H1 (cell line): ENCODE results near the gene POLE3. TPM values are rescaled to one million over a fixed set of nuclear protein-coding genes. Genes with fewer than 3 reads are reported as not detected.

Experiments used
- CTCF ChIA-PET: fragments of 300-600 bp; sonication (Branson Sonifier 250); formaldehyde crosslinking; loops from one replicate; lab custom pipeline; 2021; ENCODE audit not compliant: partially characterized antibody; lab: Charles Lee
- POLR2A ChIA-PET: fragments of 300-600 bp; sonication (Branson Sonifier 250); formaldehyde crosslinking; loops from one replicate; lab custom pipeline; 2021; ENCODE audit warnings: inconsistent platforms; ENCODE audit not compliant: partially characterized antibody; lab: Charles Lee
- DNase-seq, 2 experiments: peaks; one replicate each; pipeline versions ENCODE4 v3.0.0 to v3.0.0-alpha.2; 2010 to 2022; ENCODE audit warnings: low spot score in 2 of 2, low read depth in 1 of 2, mixed read lengths in 1 of 2
- FAIRE-seq: peaks from 2 replicates; lab custom pipeline; 2011; peaks lifted over from hg19 to GRCh38; lab: Jason Lieb, UNC
- H2AFZ ChIP-seq: 2 replicates; pipeline ENCODE4 v1.8.1; 2012; ENCODE audit warnings: low read length, inconsistent platforms
- H2AK5ac ChIP-seq: 2 replicates; pipeline ENCODE4 v1.6.1; 2013; ENCODE audit warnings: low read depth, low read length
- H2BK120ac ChIP-seq: replicated peaks from 2 replicates; pipeline ENCODE3; 2013; ENCODE audit warnings: low read depth, low read length, inconsistent platforms
- H2BK12ac ChIP-seq: 2 replicates; pipeline ENCODE4 v1.6.1; 2013; ENCODE audit warnings: low read depth, low read length
- H2BK15ac ChIP-seq: 2 replicates; pipeline ENCODE4 v1.6.1; 2013; ENCODE audit warnings: low read length
- H2BK20ac ChIP-seq: 2 replicates; pipeline ENCODE4 v1.6.1; 2013; ENCODE audit warnings: low read length
- H2BK5ac ChIP-seq: 2 replicates; pipeline ENCODE4 v1.6.1; 2013; ENCODE audit warnings: low read depth, low read length
- H3K14ac ChIP-seq: 2 replicates; pipeline ENCODE4 v1.6.1; 2013; ENCODE audit warnings: inconsistent platforms; ENCODE audit not compliant: insufficient read length
- H3K18ac ChIP-seq: 2 replicates; pipeline ENCODE4 v1.6.1; 2013; ENCODE audit warnings: low read length; ENCODE audit errors: extremely low read depth
- H3K23ac ChIP-seq: 2 replicates; pipeline ENCODE4 v1.6.1; 2013; ENCODE audit warnings: inconsistent platforms; ENCODE audit not compliant: insufficient read length
- H3K23me2 ChIP-seq: 2 replicates; pipeline ENCODE4 v1.6.1; 2013; ENCODE audit warnings: low read depth, low read length
- H3K27ac ChIP-seq: 2 replicates; pipeline ENCODE4 v1.6.1; 2011; ENCODE audit warnings: low read depth, low read length, inconsistent platforms
- H3K27me3 ChIP-seq, 4 experiments: replicated peaks in 1 of 4; 1 replicate in 1 of 4; 2 replicates in 3 of 4; pipeline versions ENCODE4 v1.6.1 to v1.8.1; 2011 to 2013; ENCODE audit warnings: low read length in 3 of 4, mild to moderate bottlenecking in 3 of 4, inconsistent platforms in 2 of 4, mixed read lengths in 2 of 4, moderate library complexity in 1 of 4; ENCODE audit not compliant: control insufficient read depth in 3 of 4, insufficient read depth in 3 of 4; ENCODE audit errors: extremely low read depth in 1 of 4
- H3K36me3 ChIP-seq, 4 experiments: 2 replicates each; pipeline versions ENCODE4 v1.6.1 to v1.8.1; 2011 to 2013; ENCODE audit warnings: mild to moderate bottlenecking in 4 of 4, low read length in 3 of 4, moderate library complexity in 2 of 4, control low read depth in 1 of 4, inconsistent platforms in 1 of 4; ENCODE audit not compliant: insufficient read depth in 4 of 4, control insufficient read depth in 2 of 4
- H3K4ac ChIP-seq: replicated peaks from 2 replicates; pipeline ENCODE3; 2013; ENCODE audit warnings: low read length, low read depth, mixed read lengths, inconsistent platforms; ENCODE audit not compliant: insufficient read length
- H3K4me1 ChIP-seq, 4 experiments: replicated peaks in 1 of 4; 1 replicate in 1 of 4; 2 replicates in 3 of 4; pipeline versions ENCODE4 v1.6.1 to v1.8.1; 2011 to 2013; ENCODE audit warnings: low read length in 3 of 4, inconsistent platforms in 2 of 4, mixed read lengths in 1 of 4; ENCODE audit not compliant: insufficient read depth in 4 of 4, control insufficient read depth in 3 of 4
- H3K4me2 ChIP-seq, 2 experiments: 2 replicates each; pipeline versions ENCODE4 v1.6.1 to v1.8.1; 2011 to 2013; ENCODE audit warnings: low read depth in 2 of 2, low read length in 2 of 2, control low read depth in 1 of 2, inconsistent platforms in 1 of 2, mild to moderate bottlenecking in 1 of 2; ENCODE audit not compliant: insufficient read depth in 1 of 2
- H3K4me3 ChIP-seq, 4 experiments: fragments of 200-600, 300-600 bp in 1 of 4; sonication (generic), shearing (Covaris generic), sonication (Bioruptor Twin) in 1 of 4; 2 replicates each; pipeline versions ENCODE4 v1.5.1 to v1.8.1; 2011 to 2016; ENCODE audit warnings: low read length in 4 of 4, low read depth in 3 of 4, control low read depth in 2 of 4, inconsistent platforms in 2 of 4, mild to moderate bottlenecking in 2 of 4, mixed read lengths in 1 of 4, moderate library complexity in 1 of 4; ENCODE audit not compliant: insufficient read depth in 2 of 4; ENCODE audit errors: extremely low read depth in 1 of 4
- H3K56ac ChIP-seq: replicated peaks from 2 replicates; pipeline ENCODE3; 2013; ENCODE audit warnings: low read depth, mild to moderate bottlenecking, mixed read lengths, low read length, inconsistent platforms; ENCODE audit not compliant: insufficient read length
- H3K79me1 ChIP-seq: 2 replicates; pipeline ENCODE4 v1.6.1; 2013; ENCODE audit warnings: low read depth, low read length, control low read depth
- H3K79me2 ChIP-seq, 2 experiments: 2 replicates each; pipeline versions ENCODE4 v1.6.1 to v1.8.1; 2012 to 2013; ENCODE audit warnings: low read length in 2 of 2, mild to moderate bottlenecking in 2 of 2, inconsistent platforms in 1 of 2; ENCODE audit not compliant: insufficient read depth in 2 of 2, control insufficient read depth in 1 of 2
- H3K9ac ChIP-seq, 4 experiments: replicated peaks in 1 of 4; 1 replicate in 1 of 4; 2 replicates in 3 of 4; pipeline versions ENCODE4 v1.6.1 to v1.8.1; 2011 to 2013; ENCODE audit warnings: low read depth in 3 of 4, low read length in 3 of 4, control low read depth in 2 of 4, mild to moderate bottlenecking in 2 of 4, moderate library complexity in 2 of 4, inconsistent platforms in 1 of 4; ENCODE audit errors: extremely low read depth in 1 of 4
- H3K9me3 ChIP-seq, 2 experiments: 2 replicates each; pipeline versions ENCODE4 v1.6.1 to v1.8.1; 2012 to 2013; ENCODE audit warnings: mild to moderate bottlenecking in 2 of 2, moderate library complexity in 2 of 2, control low read depth in 1 of 2, inconsistent platforms in 1 of 2, low read depth in 1 of 2, low read length in 1 of 2, mixed read lengths in 1 of 2; ENCODE audit not compliant: insufficient read depth in 2 of 2
- H4K20me1 ChIP-seq, 2 experiments: replicated peaks in 1 of 2; 2 replicates each; pipeline versions ENCODE3 to v1.8.1; 2011 to 2013; ENCODE audit warnings: inconsistent platforms in 2 of 2, low read length in 2 of 2, mild to moderate bottlenecking in 1 of 2; ENCODE audit not compliant: insufficient read depth in 2 of 2, control insufficient read depth in 1 of 2
- H4K5ac ChIP-seq: 2 replicates; pipeline ENCODE4 v1.6.1; 2013; ENCODE audit warnings: low read length, low read depth, mixed read lengths, inconsistent platforms; ENCODE audit not compliant: insufficient read length
- H4K8ac ChIP-seq: 2 replicates; pipeline ENCODE4 v1.8.0; 2013; ENCODE audit warnings: mild to moderate bottlenecking, moderate library complexity, low read length, inconsistent platforms; ENCODE audit not compliant: insufficient read depth; ENCODE audit errors: extremely low read depth
- H4K91ac ChIP-seq: replicated peaks from 2 replicates; pipeline ENCODE3; 2013; ENCODE audit warnings: low read length, mixed read lengths, inconsistent platforms; ENCODE audit not compliant: insufficient read length
- GTF2F1 ChIP-seq: IDR thresholded peaks from 2 replicates; pipeline ENCODE4 v1.6.1; 2012; ENCODE audit warnings: low read depth, low read length, improper control_type of control experiment, borderline replicate concordance
- POU5F1 ChIP-seq: IDR thresholded peaks from 2 replicates; pipeline ENCODE4 v1.6.1; 2011; ENCODE audit warnings: low read depth, mild to moderate bottlenecking, low read length, moderate library complexity
- polyA plus RNA-seq, 7 experiments: library from polyadenylated mRNA; depleted of rRNA in 3 of 7; stranded (reverse) in 5 of 7; unstranded in 2 of 7; fragments of >200 nt in 5 of 7; fragments of 200-250 nt in 2 of 7; gene quantifications; 1 replicate in 5 of 7; 2 replicates in 1 of 7; 4 replicates in 1 of 7; pipeline versions ENCODE4 v1.2.1 to v1.2.3, GENCODE V29; 2011 to 2013; ENCODE audit warnings: missing spikeins in 2 of 7, mixed read lengths in 2 of 7
- total RNA-seq: library from RNA; stranded (reverse); fragmentation: NEBNext Ultra II Directional; extraction: Animal tissue kit (Norgen Biotek cat#: 25700); gene quantifications from 2 replicates; pipeline ENCODE4 v1.2.1, GENCODE V29; 2021

POLE3 gene
- total and polyA plus RNA-seq, 2 of the 8 experiments (the other 6 are each of a cell fraction or from before 2014, with no cell fraction given) = 52.7 to 77.3 TPM

DNA sequence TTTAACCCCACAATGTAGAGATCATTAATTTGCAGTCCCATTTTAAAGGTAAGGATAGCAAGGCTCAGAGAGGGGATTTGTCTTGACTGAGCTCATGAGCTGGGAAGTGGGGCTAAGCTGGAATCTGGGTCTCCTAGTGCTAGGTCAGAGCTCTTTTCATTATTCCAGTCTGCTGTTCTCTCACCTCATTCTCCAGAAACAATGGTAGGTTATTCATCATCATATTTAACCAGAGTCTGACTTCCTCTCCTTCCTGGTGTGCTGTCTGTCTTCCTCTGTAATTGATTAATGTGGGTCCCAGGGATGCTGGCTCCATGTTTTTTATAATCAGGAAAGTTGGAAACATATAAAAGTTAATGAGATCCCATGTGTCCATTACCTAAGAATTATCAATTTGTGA, 20.7 kb upstream of the POLE3 start:
- H3K27ac ChIP-seq = no peak overlapping the region
- no peaks in the 10 kb centered on the region for H3K4me1 ChIP-seq
- no peak overlapping the region for H4K8ac ChIP-seq
- DNase-seq (no peak), FAIRE-seq (no peak)
- H3K4me2 ChIP-seq = no peak overlapping the region
- H3K79me1 ChIP-seq = no peaks in the 10 kb centered on the region
- CTCF ChIA-PET = interaction anchor here (0.6 to 2.7 kb wide), 4 partner anchors 15 to 229 kb away, joined by 3 to 8 read pairs (median 4); no protein-coding TSS in a partner anchor
- H2BK120ac ChIP-seq = no peak overlapping the region
- no peaks in the 10 kb centered on the region for H3K36me3 ChIP-seq
- H3K4ac ChIP-seq = no peak overlapping the region
- H4K20me1 ChIP-seq = no peaks in the 10 kb centered on the region
- no peak overlapping the region for H2BK5ac ChIP-seq
- TF ChIP-seq POU5F1 (no peak), GTF2F1 (no peak)
- no peak overlapping the region for H3K56ac ChIP-seq
- POLR2A ChIA-PET = interaction anchor here (1.9 kb wide), 1 partner anchor 21 kb away, joined by 8 read pairs; the partner anchor contains the start of genes C9orf43 and POLE3
- no peak overlapping the region for H4K5ac ChIP-seq
- H3K27me3 ChIP-seq = no peaks in the 10 kb centered on the region
- no peak overlapping the region for H2BK12ac ChIP-seq
- H3K23ac ChIP-seq = no peak overlapping the region
- no peak overlapping the region for H2AK5ac ChIP-seq
- no peak overlapping the region for H3K4me3 ChIP-seq
- H3K23me2 ChIP-seq = no peaks in the 10 kb centered on the region
- H3K9ac ChIP-seq = no peak overlapping the region
- no peak overlapping the region for H3K18ac ChIP-seq
- H2AFZ ChIP-seq = no peak overlapping the region
- no peak overlapping the region for H4K91ac ChIP-seq
- no peak overlapping the region for H2BK15ac ChIP-seq
- H3K14ac ChIP-seq = no peak overlapping the region
- H3K79me2 ChIP-seq = no peaks in the 10 kb centered on the region
- no peak overlapping the region for H2BK20ac ChIP-seq
- peaks cover 0 to 2% of the 10 kb centered on the region in 2 experiments; a peak in 1 of 4 replicates for H3K9me3 ChIP-seq
